Measurements from ENCODE around the gene PRRC2B. TPM values are rescaled to one million over a fixed set of nuclear protein-coding genes. Genes with fewer than 3 reads are reported as not detected.
A peak's percentile ranks its signal among the peaks of the same experiment; 100 is the strongest.

Gene PRRC2B
- total and polyA plus RNA-seq, 2 of the 13 experiments (the other 11 are each of a cell fraction or from before 2014, with no cell fraction given), result 20.8 to 37.4 TPM

DNA sequence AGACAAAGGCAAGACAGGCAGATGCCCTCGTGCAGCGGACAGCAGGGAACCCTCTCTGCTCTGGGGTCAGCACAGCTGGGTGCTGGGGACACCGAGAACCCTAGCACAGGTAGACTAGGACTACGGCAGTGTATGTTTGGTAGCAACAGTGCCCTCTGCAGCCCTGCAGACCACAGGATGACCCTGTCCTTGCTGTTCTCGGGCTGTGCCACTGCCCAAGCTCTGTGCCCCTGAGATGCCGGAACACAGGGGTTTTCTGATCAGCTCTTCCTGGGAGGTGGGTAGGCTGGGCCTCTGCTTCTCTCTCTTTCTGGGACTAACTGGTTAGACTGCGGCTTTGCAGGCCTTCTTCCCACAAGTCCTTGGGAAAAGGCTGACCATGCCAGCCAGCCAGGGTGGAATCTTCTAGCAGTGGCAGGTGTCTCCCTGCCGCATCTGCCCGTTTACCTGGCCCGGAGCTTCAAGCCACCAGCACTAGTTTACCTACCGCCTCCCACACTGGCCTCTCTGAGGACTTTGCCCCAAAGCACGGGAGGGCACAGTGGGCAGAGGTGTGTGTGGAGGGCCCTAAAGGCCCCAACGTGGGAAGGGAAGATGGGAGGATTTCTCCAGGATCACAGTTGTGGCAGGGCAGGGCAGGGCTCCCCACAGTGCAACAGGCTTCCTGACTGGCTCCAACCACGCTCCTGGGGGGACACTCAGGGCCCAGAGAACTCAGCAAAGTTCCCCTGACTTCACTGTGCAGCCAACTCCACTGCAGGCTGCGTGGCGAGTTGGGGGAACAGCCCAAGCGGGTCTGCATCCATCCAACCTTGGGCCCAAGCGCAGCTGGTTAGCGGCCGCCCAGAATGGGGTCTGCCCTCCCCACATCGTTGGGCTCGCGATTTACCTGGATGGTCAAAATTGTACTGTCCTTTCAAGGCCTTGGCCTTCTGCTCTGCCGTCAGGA lies 136.0 kb downstream of the PRRC2B start (continued):
- TF ChIP-seq MEIS2 (CRISPR knock-in tag; IDR thresholded peaks at IDR 0.05) (no peak), ZNF629 (CRISPR knock-in tag; conservative IDR thresholded peaks at IDR 0.05) (no peak), CREM (IDR thresholded peaks at IDR 0.05) (no peak), CREM (CRISPR knock-in tag; IDR thresholded peaks at IDR 0.05) (no peak), ZNF564 (CRISPR knock-in tag; IDR thresholded peaks at IDR 0.05) (no peak), MIER3 (CRISPR knock-in tag; IDR thresholded peaks at IDR 0.05; ENCODE audit: borderline replicate concordance) (no peak), TCF7 (IDR thresholded peaks at IDR 0.05; ENCODE audit: low read depth) (no peak), ZNF563 (CRISPR knock-in tag; IDR thresholded peaks at IDR 0.05) (no peak), SRF (IDR thresholded peaks at IDR 0.05; ENCODE audit: low read depth, low read length) (no peak), WIZ (CRISPR knock-in tag; IDR thresholded peaks at IDR 0.05) (no peak), PHF5A (CRISPR knock-in tag; IDR thresholded peaks at IDR 0.05; ENCODE audit: low read depth, unreplicated experiment) (no peak), ZNF143 (CRISPR knock-in tag; IDR thresholded peaks at IDR 0.05) (no peak), NFYC (CRISPR knock-in tag; IDR thresholded peaks at IDR 0.05) (no peak), KMT2A (CRISPR knock-in tag; IDR thresholded peaks at IDR 0.05) (no peak), RAD51 (IDR thresholded peaks at IDR 0.05; ENCODE audit: borderline replicate concordance) (no peak), ATF7 (IDR thresholded peaks at IDR 0.05) (no peak), ATF7 (CRISPR knock-in tag; IDR thresholded peaks at IDR 0.05) (0 out of 2 replicates have a peak, but pooled peaks have one; percentile 3), NFKBIZ (CRISPR knock-in tag; IDR thresholded peaks at IDR 0.05) (no peak)
- TF ChIP-seq, protein P1, sequence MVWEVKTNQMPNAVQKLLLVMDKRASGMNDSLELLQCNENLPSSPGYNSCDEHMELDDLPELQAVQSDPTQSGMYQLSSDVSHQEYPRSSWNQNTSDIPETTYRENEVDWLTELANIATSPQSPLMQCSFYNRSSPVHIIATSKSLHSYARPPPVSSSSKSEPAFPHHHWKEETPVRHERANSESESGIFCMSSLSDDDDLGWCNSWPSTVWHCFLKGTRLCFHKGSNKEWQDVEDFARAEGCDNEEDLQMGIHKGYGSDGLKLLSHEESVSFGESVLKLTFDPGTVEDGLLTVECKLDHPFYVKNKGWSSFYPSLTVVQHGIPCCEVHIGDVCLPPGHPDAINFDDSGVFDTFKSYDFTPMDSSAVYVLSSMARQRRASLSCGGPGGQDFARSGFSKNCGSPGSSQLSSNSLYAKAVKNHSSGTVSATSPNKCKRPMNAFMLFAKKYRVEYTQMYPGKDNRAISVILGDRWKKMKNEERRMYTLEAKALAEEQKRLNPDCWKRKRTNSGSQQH (CRISPR knock-in tag; IDR thresholded peaks at IDR 0.05; ENCODE audit: low read depth), result no peak
- TF ChIP-seq, protein P2, sequence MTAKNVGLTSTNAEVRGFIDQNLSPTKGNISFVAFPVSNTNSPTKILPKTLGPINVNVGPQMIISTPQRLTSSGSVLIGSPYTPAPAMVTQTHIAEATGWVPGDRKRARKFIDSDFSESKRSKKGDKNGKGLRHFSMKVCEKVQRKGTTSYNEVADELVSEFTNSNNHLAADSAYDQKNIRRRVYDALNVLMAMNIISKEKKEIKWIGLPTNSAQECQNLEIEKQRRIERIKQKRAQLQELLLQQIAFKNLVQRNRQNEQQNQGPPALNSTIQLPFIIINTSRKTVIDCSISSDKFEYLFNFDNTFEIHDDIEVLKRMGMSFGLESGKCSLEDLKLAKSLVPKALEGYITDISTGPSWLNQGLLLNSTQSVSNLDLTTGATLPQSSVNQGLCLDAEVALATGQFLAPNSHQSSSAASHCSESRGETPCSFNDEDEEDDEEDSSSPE (CRISPR knock-in tag; IDR thresholded peaks at IDR 0.05), result no peak
- TF ChIP-seq, protein P3, sequence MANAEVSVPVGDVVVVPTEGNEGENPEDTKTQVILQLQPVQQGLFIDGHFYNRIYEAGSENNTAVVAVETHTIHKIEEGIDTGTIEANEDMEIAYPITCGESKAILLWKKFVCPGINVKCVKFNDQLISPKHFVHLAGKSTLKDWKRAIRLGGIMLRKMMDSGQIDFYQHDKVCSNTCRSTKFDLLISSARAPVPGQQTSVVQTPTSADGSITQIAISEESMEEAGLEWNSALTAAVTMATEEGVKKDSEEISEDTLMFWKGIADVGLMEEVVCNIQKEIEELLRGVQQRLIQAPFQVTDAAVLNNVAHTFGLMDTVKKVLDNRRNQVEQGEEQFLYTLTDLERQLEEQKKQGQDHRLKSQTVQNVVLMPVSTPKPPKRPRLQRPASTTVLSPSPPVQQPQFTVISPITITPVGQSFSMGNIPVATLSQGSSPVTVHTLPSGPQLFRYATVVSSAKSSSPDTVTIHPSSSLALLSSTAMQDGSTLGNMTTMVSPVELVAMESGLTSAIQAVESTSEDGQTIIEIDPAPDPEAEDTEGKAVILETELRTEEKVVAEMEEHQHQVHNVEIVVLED (CRISPR knock-in tag; IDR thresholded peaks at IDR 0.05; ENCODE audit: borderline replicate concordance), result no peak
- TF ChIP-seq, protein P4, sequence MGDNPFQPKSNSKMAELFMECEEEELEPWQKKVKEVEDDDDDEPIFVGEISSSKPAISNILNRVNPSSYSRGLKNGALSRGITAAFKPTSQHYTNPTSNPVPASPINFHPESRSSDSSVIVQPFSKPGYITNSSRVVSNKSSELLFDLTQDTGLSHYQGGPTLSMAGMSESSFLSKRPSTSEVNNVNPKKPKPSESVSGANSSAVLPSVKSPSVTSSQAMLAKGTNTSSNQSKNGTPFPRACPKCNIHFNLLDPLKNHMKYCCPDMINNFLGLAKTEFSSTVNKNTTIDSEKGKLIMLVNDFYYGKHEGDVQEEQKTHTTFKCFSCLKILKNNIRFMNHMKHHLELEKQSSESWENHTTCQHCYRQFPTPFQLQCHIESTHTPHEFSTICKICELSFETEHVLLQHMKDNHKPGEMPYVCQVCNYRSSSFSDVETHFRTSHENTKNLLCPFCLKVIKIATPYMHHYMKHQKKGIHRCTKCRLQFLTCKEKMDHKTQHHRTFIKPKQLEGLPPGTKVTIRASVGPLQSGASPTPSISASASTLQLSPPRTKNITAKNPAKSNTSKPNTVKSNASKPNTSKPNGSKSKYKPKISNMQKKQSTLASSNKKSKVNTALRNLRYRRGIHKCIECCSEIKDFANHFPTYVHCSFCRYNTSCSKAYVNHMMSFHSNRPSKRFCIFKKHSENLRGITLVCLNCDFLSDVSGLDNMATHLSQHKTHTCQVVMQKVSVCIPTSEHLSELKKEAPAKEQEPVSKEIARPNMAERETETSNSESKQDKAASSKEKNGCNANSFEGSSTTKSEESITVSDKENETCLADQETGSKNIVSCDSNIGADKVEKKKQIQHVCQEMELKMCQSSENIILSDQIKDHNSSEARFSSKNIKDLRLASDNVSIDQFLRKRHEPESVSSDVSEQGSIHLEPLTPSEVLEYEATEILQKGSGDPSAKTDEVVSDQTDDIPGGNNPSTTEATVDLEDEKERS (CRISPR knock-in tag; IDR thresholded peaks at IDR 0.05), result peak; percentile 33; the same call in 1 of the 2 replicates
- TF ChIP-seq, protein P5, sequence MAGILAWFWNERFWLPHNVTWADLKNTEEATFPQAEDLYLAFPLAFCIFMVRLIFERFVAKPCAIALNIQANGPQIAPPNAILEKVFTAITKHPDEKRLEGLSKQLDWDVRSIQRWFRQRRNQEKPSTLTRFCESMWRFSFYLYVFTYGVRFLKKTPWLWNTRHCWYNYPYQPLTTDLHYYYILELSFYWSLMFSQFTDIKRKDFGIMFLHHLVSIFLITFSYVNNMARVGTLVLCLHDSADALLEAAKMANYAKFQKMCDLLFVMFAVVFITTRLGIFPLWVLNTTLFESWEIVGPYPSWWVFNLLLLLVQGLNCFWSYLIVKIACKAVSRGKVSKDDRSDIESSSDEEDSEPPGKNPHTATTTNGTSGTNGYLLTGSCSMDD (CRISPR knock-in tag; IDR thresholded peaks at IDR 0.05), result no peak
